Fibroblast of skin of abdomen (primary cell): ENCODE results near the gene GRB10.
A peak's percentile ranks its signal among the peaks of the same experiment; 100 is the strongest.
"Not testable (repeated sequence)": the region's sequence is repeated elsewhere in the genome, so short reads cannot be mapped to it uniquely, and the experiment has no call there.

Experiments
- DNase-seq: peaks from one replicate; pipeline ENCODE4 v3.0.0-alpha.2; 2013

Gene GRB10

DNA sequence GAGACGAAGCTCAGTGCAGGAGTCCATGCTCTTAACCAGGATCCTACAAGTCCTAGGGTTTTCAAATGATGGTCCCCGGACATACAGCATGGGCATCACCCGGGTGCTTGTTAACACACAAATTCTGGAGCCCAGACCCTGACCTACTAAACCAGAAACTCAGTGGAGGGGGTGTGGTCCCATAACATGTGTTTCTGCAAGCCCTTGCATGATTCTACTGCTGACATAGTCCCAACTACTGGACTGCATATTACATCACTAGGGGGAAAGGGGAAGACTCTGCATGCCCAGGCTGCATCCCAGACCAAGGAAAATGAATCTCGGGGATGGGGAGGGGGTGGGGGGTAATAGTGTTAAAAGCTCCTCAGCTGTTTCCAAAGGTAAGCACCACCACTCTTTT lies 40.3 kb downstream of the GRB10 start:
- no peak for DNase-seq

DNA sequence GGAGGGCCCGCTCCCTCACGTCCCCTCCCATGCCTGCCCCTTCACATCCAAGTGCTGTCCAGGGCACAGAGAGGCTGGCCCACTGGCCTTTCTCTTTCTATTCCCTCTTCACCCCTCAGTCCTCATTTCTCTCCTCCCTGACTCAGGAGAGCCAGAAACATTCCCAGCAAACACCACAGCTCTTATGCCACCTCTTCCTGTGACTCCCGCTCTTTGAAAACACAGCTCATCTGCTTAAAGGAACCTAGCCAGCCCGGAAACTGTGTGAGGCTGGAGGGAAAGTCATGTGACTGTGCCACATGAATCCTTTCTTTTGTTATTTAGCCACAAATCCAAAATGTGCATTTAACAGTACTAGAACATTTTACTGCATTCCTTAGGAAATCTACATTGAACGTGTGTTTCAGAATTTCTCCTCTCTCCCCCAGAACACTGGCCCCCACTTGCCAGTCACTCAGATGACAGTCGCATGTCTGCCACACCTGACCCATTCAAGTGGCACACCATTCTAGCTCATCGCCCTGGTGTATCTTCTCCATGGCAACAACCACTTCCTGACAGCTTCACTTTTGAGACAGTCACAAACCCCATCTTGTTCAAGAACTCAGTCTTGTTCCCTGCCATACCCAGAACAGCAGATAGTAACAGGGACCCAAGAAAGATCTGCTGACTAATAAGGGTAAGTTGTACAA lies 42.8 kb downstream of the GRB10 start:
- no peak for DNase-seq

DNA sequence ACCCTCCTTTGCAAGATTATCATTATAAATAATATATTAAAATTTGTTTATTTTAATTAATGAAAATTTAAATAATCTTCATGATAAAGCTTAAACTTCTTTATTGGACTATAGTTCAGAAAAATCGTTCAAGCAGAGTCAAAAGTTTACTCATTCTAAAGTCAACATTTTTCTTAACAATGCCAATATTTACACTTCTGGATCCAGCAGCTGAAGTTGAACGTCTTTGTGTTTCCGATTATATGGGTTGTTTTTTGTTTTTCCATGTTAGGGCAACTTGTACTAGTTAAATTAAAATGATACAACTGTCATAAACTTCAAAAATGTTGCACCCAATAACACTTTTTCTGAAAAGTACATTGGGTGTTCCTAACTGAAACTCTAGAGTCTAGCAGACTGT lies 43.8 kb downstream of the GRB10 start:
- no peak for DNase-seq

DNA sequence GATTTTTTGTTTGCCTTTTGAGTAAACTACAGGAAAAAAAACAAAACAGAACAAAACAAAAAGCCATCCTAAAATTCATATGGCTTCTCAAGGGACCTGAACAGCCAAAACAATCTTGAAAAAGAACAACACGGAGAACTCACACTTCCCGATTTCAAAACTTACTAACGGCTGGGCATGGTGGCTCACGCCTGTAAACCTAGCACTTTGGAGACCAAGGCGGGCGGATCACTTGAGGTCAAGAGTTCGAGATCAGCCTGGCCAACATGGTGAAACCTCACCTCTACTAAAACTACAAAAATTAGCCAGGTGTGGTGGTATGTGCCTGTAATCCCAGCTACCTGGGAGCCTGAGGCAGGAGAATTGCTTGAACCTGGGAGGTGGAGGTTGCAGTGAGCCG lies 46.9 kb downstream of the GRB10 start:
- not testable (repeated sequence) for DNase-seq

DNA sequence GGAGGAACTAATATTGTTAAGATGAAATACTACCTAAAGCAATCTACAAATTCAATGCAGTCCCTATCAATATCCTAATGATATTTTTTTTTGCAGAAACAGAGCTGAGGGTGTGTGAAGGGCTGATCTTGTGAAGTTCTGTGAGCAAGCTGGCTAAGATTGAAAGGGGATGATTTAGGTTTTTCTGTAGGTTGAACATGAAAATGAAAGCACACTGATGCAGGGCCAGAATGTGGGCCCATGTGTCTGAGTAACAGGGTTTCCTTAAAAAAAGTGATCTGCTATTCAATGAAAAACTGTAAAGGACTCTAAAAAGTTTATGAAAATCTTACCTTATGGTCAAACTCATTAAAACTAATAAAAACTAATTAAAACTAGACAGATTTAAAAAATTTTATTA lies 47.4 kb downstream of the GRB10 start:
- DNase-seq = no peak

DNA sequence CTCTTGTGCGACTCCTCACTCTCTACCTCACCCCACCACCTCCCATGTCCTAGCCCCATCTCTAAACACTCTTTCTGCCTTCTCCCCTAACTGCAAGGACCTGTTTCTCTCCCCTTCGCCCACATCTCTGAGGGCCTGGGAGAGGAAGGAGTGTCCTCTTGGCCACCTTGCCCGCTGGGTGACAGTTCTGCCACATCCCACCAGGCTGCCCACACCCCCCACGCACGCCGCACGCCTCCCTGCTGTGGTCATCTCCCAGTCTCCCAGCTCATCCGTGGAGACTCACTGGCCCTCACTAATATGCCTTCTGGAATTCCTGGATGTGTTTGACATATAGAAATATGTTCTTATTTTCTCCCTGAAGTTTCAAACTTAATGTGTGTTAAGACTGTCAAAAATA lies 48.5 kb downstream of the GRB10 start:
- DNase-seq = no peak

DNA sequence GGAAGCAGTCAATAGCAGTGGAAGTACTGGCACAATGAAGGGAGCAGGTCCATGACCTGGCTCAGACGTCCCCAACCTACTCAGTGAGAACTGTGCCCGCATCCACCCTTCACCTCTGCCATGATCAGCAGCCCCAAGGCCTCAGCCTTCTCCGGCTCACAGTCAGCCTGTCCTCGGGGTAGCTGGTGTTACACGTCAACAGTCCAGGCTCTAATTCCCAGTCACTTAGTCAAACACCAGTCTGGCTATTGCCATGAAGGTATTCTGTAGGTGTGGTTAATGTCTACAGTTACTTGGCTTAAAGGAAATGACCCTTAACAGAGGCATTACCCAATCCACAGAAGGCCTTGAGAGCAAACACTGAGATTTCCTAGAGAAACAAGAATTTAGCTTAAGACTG lies 49.1 kb downstream of the GRB10 start:
- DNase-seq = peak; percentile 25

DNA sequence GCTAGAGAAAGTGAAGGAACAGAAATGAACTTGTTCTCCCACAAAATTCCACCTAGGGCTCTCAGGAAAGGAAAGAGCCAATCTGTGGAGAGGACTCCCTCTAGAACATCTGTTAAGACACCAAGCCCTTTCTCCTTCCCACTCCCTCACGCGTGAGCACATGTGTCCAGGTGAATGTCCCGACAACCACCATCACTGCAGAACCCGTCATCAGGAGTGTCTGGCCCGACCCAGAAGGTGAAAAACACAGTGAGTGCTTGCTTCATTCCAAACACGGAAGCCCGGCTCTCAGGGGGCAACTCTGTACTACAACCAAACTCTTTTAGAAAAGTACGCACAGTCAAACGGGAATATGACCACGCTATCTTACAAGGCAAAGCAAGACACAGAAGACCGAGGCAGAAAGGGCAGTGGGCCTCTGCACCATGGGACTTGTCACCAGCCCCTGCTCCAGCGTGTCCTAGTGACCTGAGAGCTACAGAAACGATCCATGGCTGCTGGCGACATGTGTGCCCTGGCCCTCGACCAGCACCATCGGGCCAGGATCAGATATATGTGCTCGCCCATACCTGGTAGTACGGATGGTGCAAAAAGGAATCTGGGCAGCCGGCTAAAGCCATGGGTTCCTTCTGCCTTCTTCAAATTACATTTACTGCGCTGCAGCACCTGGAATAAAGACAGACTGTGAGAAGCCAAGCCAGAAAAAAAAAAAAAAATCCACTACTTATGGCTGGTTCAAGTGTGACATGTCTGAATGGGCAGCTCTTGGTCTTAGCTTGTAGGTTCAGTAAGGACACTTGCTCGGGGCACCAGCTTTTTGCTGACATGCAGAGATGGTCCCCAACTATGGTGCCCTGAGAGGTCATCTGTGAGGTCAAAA lies 50.8 kb downstream of the GRB10 start:
- no peak for DNase-seq

DNA sequence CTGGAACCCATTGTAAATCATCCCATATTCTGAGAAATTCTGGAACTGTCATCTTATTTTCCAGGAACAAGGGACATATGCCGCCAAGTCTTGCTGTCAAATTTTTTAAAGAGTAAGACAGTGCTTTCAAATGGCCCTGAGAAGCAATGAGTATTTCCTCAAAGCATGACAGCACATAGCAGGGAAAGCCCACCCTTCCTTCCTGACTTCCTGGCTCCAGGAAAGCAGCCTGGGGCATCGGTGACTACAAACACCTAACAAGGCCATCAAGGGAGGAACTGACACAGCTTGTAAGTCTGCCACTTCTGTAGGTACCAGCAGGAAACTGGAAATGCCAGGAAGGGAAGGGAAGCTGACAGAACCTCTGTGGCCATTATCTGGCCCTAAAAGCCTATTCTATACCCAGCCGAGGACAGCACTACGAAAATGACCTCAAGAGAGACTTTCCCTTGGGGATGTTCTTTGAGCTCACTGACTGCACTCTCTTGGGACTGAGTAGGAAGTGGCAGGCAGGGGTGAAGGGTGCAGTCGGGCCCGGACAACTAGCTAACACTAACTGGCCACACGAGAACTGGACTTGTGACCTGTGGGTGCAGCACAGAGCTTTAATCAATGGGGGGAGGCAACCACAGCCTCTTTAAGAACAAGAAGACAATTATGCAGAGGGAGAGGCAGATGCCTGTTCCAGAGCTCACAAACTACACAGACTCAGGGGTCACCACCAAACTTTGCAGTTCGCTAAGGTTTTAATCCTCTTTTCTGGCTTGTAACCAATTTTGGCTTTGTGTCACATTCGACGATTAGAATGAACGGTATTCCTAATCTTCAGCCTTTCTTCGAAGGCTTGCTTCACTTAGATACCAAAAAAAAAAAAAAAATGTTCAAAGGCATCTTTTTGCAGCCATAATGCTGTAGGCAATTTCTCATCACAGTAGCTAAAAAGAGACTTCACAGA lies 52.0 kb downstream of the GRB10 start:
- DNase-seq = no peak

DNA sequence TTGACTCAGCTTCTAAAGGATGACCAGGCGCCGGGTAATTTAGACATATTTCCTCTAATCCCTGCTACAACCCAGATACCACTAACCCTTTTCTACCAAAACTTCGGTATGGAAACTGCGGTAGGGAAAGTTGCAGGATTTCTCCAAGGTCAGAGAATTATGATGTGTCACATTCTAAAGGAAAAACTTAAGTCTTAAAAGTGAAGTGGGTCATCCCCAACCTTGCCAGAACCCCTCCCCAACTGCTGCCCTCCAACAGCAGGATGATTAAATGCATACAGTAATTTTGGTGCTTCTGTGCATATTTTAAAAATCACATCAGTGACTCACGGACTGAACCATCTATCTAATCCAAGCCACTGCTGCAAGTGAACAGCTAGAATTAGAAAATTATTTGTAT lies 52.7 kb downstream of the GRB10 start:
- DNase-seq = peak; percentile 89

DNA sequence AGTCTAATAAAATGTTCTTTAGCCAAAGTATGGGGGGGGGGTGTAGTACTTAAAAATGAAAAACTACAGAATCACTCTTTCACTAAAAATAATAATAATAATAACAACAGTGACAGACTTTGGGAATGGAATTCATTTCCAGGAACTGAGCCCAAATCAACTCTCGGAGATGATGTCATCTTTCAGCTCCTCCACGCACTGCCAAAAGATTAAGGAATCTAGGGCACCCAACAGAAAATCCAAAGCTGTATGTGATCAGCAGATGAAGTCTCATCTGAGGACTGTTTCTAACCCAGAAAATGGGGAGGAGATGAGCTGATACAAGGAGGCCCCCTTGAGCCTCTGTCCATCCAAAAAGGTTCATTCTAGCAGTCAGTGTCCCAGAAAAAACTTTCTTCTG lies 54.5 kb downstream of the GRB10 start:
- DNase-seq = peak; percentile 47

DNA sequence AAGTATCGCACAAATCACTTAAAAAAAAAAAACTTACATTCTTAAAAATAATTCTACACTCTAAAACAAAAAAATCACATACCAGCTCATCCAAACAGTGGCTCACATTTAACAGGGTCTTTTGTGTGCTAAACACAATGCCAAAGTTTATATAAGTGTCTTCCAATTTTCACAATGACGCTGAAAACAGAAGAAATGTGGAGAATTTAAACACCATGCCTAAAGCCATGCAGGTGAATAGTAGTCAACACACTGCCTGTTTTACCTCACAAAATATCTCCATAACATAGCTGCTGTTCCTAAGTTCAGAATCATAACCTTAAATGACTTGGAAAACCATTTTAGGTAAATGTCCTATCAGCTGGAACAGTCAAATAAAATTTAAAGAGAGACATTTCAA lies 55.0 kb downstream of the GRB10 start:
- DNase-seq = no peak

DNA sequence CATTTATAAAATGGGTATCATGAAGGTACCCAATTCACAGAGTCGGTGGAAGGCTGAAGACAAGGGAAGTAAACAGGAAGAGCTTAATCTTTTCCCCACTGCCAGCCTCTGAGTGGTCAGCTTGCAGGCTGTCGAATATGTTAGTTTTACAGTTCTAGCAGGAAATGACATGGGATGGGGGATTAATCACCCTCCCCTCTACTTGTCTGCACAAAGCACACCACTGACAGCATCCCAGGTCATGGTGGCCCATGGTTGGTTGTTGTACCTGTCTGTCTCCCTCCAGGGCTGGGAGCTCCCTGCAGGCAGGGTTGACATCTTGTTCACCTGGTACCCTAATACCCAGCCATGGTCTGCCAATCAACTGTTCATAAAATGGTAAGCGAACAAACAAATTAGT lies 55.6 kb downstream of the GRB10 start:
- no peak for DNase-seq

DNA sequence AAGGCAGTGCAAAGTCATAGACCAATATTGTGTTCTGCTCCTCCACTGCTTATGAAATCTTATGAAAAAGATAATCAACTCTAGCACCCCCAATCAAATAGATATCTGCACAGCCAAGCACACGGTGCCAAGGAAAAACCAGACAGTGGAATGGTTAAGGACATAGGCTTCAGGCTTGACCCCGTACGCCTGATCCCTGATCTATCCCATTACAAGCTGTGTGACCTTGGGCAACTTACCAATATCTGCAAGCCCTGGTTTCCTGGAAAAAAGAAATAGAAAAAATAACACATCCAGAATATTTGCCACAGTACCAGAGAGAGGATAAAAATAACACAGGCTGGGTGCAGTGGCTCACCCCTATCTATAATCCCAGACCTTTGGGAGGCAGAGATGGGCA lies 56.9 kb downstream of the GRB10 start:
- no peak for DNase-seq

DNA sequence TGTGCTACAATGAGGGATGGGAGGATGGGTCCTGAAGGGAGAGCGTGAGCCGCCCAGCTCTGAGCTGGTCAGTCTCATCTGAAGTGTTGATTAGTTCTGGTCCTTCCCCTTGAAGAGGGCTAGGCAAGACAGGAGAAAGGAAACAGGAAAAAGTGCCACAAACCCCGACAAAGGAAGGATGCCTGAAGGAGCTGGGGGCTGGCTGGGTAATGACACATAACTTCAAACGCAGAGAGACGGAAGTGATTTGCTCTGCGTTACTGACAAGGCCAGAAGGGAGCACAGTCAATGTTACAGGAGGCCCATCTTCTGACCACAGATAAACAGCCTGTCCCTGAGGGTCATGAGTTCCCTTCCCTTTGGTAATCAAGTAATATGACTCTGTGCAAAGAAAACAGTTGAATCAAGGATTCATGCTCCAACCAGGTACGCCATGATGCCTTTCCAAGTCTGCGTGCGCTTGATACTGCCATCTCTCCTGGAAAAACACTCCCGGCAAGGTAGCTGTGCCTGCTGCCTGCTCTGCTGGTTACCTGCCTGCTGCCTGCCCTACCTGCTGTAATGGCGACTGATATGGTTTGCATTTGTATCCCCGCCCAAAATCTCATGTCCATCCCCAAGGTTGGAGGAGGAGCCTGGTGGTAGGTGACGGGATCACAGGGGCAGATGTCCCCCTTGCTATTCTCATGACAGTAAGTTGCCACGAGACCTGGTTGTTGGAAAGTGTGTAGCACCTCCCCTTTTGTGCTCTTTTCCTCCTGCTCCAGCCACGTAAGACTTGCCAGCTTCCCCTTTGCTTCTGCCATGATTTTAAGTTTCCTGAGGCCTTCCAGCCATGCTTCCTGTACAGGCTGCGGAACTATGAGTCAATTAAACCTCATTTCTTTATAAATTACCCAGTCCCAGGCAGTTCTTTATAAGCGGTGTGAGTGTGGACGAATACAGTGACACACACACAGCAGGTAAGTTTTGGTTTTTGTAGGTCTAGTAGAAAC lies 57.9 kb downstream of the GRB10 start:
- DNase-seq = no peak

DNA sequence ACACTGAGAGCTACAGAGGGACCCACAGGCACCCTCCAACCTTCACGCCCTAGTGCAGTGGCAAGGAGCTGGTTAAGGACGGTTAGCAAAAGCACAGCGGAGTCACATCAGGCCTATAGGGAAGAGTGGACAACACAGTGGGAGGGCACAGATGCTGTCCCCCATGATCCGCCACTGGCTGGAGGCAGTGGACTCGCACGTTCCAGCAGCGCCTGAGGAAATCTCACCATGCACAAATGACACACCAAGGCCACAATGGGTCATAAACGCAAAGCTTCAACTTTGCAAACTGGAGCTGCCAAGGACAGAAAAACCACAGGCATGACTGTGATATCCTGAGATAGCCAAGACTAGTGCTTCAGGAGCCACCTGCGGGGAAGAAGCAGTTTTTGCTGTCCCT lies 58.8 kb downstream of the GRB10 start:
- DNase-seq = no peak

DNA sequence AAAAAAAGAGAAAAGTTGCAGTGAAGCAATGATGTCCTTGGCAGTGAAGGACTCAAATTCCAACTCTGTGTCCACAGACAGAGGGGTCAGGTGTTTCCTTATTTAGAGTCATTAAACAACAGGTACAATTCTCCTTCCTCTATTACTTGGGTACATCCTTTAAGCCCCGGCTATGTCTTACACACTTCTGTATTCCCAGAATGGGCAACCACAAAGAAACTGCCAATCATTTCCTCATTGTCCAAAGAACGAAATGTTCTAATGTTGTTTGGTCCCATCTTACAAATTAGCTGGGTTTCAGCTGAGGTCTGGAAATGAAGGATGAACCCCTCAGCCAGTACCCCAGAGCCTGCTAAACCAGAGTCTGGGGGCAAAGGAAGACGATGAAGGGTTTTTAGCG lies 59.5 kb downstream of the GRB10 start:
- DNase-seq = no peak

DNA sequence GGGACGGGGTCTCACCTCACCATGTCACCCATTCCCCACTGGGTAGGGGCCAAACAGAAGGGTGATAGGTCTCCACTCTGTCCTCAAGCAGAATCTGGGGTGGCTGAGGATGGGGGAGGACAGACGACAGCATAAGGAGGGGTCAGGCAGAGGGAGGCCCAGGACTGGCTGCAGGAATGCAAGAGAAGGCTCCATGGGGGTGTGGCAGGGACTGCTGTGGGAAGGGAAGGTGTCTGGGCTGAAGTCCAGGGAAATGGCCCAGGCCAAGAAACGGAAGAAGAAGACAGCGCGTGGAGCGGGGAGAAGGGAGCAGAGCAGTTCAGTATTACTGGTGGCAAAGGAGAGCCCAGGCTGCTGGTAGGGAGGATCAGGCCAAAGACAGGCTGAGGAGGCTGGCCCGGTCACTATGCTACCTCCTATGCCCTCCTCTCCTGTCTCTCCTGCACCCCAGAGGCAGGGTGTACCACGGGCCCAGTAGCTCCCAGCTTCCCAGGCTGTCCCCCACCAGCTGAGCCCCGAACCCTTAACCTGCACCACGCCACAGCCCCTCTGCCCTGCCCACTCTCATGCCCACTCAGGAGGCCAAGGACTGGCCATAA lies 60.9 kb downstream of the GRB10 start:
- no peak for DNase-seq

DNA sequence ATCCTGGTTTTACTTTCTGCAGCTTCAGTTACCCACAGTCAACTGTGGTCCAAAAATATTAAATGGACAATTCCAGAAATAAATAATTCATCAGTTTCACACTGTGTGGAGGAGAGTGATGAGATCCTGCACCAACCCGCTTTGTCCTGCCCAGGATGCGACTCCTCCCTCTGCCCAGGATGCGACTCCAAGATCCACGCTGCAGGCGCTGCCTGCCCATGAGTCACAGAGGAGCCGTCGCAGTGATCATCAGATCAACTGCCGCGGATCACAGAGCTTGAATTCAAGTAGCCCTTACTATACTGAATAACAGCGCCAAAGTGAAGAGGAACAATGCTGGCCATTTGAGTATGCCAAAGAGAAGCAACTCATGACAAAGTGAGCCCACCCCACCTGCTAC lies 61.5 kb downstream of the GRB10 start:
- no peak for DNase-seq

DNA sequence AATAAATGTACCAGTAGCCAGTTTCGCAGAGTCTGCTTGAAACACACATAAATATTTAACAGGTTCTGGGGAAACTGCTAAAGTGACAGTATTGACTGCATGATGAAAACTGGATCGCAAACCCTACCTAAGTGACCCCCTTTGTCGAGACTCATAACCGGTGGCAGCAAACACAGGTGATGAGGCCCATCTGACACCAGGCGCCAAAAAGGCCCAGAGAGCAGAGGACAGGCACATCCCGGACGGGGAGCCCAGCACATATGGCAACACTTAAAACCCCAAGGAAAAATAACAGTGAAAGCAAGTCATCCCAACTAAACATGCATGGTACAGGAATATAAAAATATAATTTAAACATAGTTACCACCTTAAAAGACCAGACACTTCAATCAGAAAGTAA lies 62.4 kb downstream of the GRB10 start:
- DNase-seq = no peak

DNA sequence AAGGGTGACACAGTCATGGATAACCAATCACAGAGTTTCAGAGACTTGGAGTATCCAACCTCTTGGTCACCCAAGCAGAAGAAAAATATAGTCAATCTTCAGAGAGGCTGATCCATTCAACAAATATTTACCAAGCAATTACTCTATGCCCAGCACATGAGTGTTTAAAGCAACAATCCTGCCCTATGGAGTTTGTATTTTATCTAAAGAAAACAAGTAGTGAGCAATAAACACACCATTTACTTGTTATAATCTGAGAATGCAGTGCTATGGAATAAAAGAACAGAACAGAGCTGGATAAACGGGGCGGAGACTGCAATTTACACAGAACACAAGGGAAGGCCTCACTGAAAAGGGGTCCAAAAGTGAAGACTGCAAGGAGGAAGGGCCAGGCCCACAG lies 63.8 kb downstream of the GRB10 start:
- no peak for DNase-seq
